ENCODE results near the gene FOXD3.

The FOXD3 gene

DNA sequence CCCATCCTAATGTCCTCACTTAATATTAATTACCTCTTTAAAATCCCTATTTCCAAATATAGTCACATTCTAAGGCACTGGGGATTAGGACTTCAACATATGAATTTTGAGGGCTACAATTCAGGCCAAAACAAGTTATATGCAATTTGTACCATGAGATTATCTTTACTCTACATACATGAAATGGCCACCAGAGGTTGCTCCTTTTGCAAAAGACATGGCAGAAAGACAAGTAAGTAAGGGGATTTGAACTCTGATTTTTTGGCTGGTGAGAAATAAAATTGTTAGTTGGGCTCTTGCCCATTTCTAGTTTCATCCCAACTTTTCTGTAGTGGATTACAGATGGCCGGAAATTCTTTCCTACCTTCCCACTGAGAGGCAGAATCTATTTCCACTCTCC, 40.2 kb downstream of the FOXD3 start:
- DNase-seq: no peak

DNA sequence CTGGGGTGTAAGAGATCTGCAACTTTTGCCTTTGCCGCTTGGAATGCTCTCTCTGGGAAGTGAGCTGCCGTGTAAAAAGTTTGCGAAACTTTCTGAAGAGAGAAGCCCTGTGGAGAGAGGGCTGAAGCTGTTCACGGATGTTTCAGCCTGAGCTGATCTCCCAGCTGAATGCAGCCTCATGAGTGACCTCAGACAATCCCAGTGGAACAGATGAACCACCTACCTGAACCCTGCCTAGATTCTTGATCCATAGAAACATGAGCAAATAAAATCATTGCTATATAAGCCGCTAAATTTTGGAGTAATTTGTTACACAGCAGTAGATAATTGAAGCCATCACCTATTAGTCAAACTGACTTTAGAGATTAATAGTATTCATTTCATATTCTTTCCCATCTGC, 40.6 kb downstream of the FOXD3 start:
- no peak for DNase-seq

DNA sequence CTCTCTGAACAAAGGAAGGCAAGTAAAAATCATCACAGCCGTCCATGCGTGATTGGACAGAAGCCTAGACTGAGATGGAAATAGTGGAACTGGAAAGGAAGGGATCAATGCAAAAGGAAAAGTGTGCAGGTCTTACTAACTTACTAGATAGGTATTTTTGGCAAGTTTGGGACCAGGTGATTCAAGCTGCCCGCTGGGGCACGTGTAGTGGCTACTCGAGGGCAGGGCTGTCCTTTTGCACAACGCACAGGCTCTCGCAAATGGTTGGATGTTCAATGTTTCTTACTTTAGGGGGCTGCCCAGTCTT, 44.5 kb downstream of the FOXD3 start:
- no peak for DNase-seq

DNA sequence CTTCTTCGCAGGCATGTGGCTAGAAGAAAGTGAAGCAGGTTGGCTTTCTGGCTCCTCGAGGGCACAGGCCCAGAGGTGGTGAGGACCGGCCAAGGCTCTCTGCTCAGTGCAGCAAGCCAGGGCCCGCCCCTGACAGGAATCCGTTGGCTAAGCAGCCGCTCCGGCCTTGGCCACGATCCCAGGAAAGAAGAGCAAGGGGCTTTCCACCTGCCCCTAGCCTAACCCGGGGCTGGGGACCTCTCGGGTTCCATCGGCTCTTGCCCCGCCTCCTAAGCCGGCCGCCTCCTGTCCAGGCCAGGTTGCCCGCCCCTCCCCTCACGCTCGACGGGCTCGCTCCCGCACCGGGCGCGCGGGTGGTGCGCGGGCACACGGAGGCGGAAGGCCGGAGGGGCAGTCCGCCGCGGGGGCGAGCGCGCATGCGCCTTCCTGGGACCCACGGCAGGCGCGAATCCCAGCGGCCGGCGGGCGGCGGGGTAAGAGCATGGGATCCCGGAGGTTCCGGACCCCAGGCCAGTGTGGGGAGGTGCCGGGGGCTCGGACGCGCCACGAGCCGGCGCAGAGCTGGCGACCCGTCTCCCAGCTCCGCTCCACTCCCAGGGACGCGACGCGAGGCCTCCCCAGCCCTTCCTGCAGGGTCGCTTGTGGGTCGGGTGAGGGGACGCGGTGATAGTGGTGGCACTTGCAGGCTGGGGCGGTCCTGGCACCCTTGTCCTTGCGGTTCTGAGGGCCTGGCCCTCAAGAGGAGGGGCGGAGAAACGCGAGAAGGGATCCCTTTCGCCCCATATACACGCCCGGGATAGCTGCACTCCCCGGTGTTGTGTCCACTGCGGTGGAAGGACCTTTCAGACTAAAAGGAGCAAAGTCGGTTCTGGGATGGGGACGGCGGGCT, 45.1 kb downstream of the FOXD3 start, which contains the start of gene ALG6:
Gene ALG6 (plus strand): TSS at position 413 of the 889 bp plus-strand sequence. CDS start 3,351 bp downstream, outside the sequence.
- peak; percentile 98 for DNase-seq

DNA sequence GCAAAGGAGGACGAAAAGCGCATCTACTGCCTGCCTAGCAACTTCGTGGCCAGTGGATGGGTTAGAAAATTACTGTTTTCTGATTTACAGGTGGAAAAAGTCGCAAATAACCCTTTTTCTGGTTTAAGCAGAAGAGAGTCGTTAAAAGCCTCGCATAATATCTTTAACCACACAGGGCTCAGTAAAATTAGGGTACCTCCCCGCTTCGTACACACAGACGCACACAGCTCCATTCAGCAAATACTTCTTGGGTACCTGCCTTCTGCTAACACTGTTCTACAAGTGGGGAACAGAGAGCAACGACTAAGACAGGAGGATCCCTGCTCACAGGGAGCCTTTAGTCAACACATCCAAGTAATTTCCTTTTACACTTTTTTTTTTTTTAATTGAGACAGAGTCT, 45.8 kb downstream of the FOXD3 start:
- DNase-seq: peak; percentile 41
